DOHH2 (cell line): ENCODE results near the gene MEX3C.

Experiments used
- CTCF ChIP-seq: fragments of 200-600 bp; sonication (generic); IDR thresholded peaks from one replicate; pipeline ENCODE4 v1.5.1; 2014; ENCODE audit warnings: antibody characterized with exemption, mild to moderate bottlenecking, low read depth, low read length; ENCODE audit not compliant: poor library complexity, severe bottlenecking
- EZH2phosphoT487 ChIP-seq: fragments of 200-600 bp; sonication (generic); IDR thresholded peaks from 2 replicates; pipeline ENCODE4 v1.6.1; 2017; ENCODE audit warnings: borderline replicate concordance, mild to moderate bottlenecking, antibody characterized with exemption, low read length, moderate library complexity, mixed read lengths

- TF ChIP-seq EZH2phosphoT487 = no peak
- no peak for TF ChIP-seq CTCF
These were observed 28.4 kb downstream of the MEX3C start for GRCh38 chr18:51168960-51169662.
